Ovary (tissue), 10 donors: ENCODE measurements around the gene URB2. TPM values are rescaled to one million over a fixed set of nuclear protein-coding genes. Genes with fewer than 3 reads are reported as not detected.

Source experiments
- DNase-seq, 5 donors: peaks; one replicate each; pipeline ENCODE4 v3.0.0-alpha.2; 2019 to 2020
- H3K27ac ChIP-seq, 2 donors: fragments of 200-600 bp; one replicate each; pipeline versions ENCODE4 v1.5.1 to v1.8.0; 2019 to 2022
- H3K27me3 ChIP-seq: fragments of 200-600 bp; one replicate; pipeline ENCODE4 v1.8.0; 2022
- H3K36me3 ChIP-seq: fragments of 200-600 bp; sonication (generic); one replicate; pipeline ENCODE4 v1.5.1; 2019
- H3K4me1 ChIP-seq: one replicate; pipeline ENCODE4 v1.8.1; 2013; ENCODE audit warnings: mild to moderate bottlenecking, moderate library complexity; ENCODE audit not compliant: insufficient read depth
- H3K4me3 ChIP-seq: fragments of 200-600 bp; sonication (generic); one replicate; pipeline ENCODE4 v1.5.1; 2017
- H3K9me3 ChIP-seq, 2 donors: fragments of 200-600 bp in 1 of 2; sonication (generic) in 1 of 2; one replicate each; pipeline versions ENCODE4 v1.5.1 to v1.8.1; 2013 to 2019; ENCODE audit warnings: mild to moderate bottlenecking in 1 of 2, moderate library complexity in 1 of 2
- CTCF ChIP-seq, 3 donors: fragments of 450-650 bp in 2 of 3; fragments of 200-600 bp in 1 of 3; IDR thresholded peaks; one replicate each; pipeline versions ENCODE4 v1.5.1 to v1.8.0; 2016 to 2022; ENCODE audit warnings: antibody characterized with exemption in 3 of 3, mild to moderate bottlenecking in 1 of 3
- EP300 ChIP-seq: sonication (generic); formaldehyde crosslinking; IDR thresholded peaks from one replicate; pipeline ENCODE4 v1.6.1; 2017; ENCODE audit warnings: antibody characterized with exemption
- POLR2A ChIP-seq: fragments of 450-650 bp; IDR thresholded peaks from one replicate; pipeline ENCODE4 v1.6.1; 2017; ENCODE audit warnings: antibody characterized with exemption, mild to moderate bottlenecking, moderate library complexity
- WGBS, 3 donors: extraction: QIAGEN DNeasy Blood & Tissue Kit in 1 of 3; methylation state at CpG; one replicate each; pipeline versions ENCODE4 v1.1.5 to v1.1.7; 2013 to 2017; 5-methylcytosine and 5-hydroxymethylcytosine counted together
- intact Hi-C, 4 donors: fragments of 100-400 bp; cut with DNase I; formaldehyde crosslinking; loops; one replicate each; pipeline versions ENCODE4 v1.11.0 to v1.15.1; 2022 to 2023
- long read RNA-seq, 3 donors: library from polyadenylated mRNA in 2 of 3; unstranded in 2 of 3; transcript quantifications; one replicate each; pipeline ENCODE4 v2.0.0 and lab custom pipeline, GENCODE V29; 2021 to 2026
- polyA plus RNA-seq, 2 donors: library from polyadenylated mRNA; stranded (reverse); fragments of 200-250 nt in 1 of 2; fragments of 350-450 nt in 1 of 2; fragmentation: Illumina TruSeq in 1 of 2; extraction: RNeasy Lipid Tissue Mini Kit (QIAGEN cat#74804) in 1 of 2; gene quantifications; one replicate each; pipeline ENCODE4 v1.2.3, GENCODE V29; 2013 to 2014
- total RNA-seq, 7 donors: library from RNA; depleted of rRNA in 2 of 7; stranded (reverse); fragments of >200 nt in 2 of 7; fragmentation: NEBNext Ultra II Directional in 3 of 7; extraction: Animal tissue kit (Norgen Biotek cat#: 25700) in 3 of 7; gene quantifications; one replicate each; pipeline versions ENCODE4 v1.1.0 to v1.2.4, GENCODE V29; 2016 to 2023
- donor health status: DM: no; HTN: no; CAD: no; lungs with moderate emphysema.
- donor health status: DM: no; HTN: no; CAD: no.
- donor health status: Bipolar disorder and iron deficiency.
- donor health status: DM: yes; HTN: yes; CAD: no.
- donor health status: DM: no; HTN: no; CAD: no.
- donor health status: DM: yes; HTN: yes; CAD: no.

Gene URB2
- 10 to 100 TPM in 4 of 7 donors, 1 to 10 TPM in 3; 4.5 to 16.7 (median 11.2) TPM for total RNA-seq
- polyA plus RNA-seq = 1 to 10 TPM; 2.2 to 6.1 TPM
- long read RNA-seq, donor 1, partial matches to known transcripts = 5 of 8 reads
- long read RNA-seq, donor 1, other reads (novel, unspliced or antisense) = 3 of 8 reads
- long read RNA-seq, donor 2, full-length matches to known transcripts = 3 of 3 reads
- long read RNA-seq, donor 2, partial matches to known transcripts = 0 of 3 reads
- long read RNA-seq, donor 2, other reads (novel, unspliced or antisense) = 0 of 3 reads
- long read RNA-seq, donor 3, full-length matches to known transcripts = 16 of 18 reads
- long read RNA-seq, donor 3, partial matches to known transcripts = 1 of 18 reads
- long read RNA-seq, donor 3, other reads (novel, unspliced or antisense) = 1 of 18 reads

- Histone ChIP-seq H3K4me3 (peak within 1 kb of the TSS; percentile 71), H3K4me1 (peaks cover 10% of the 10 kb centered on the region), H3K36me3 (no peaks in the 10 kb centered on the region), H3K9me3 (no peaks in the 10 kb centered on the region), H3K27ac (peak within 1 kb of the TSS; percentile 91 to 95), H3K27me3 (no peaks in the 10 kb centered on the region)
- TF ChIP-seq POLR2A (no peak), EP300 (no peak), CTCF (IDR thresholded peaks at IDR 0.05) (peak in 2 of 3 donors; percentile 15 to 33)
- WGBS, 3 donors = 0% methylated on average over 22 to 97 of the region's 97 CpGs
- intact Hi-C loops = loop anchor here in 3 of 4 donors (5.0 to 10.0 kb wide), 2 partner anchors 61 to 69 kb away; partner anchors contain the start of gene ABCB10 (in 2 of the 3)
- DNase-seq = peak; percentile 84 to 90 (median 85)
These were observed at the start of gene URB2, which contains the start of gene TAF5L for GRCh38 chr1:229625915-229626831. Gene URB2, plus strand, starts transcription at chr1:229626247. Its CDS starts 1,387 bp downstream, at chr1:229627634. Gene TAF5L, minus strand, starts transcription at chr1:229626122. Its CDS starts 11,640 bp downstream, at chr1:229614482.

- Histone ChIP-seq H3K27ac (no peak overlapping the region), H3K4me1 (peaks cover 6% of the 10 kb centered on the region), H3K4me3 (no peak overlapping the region), H3K27me3 (no peaks in the 10 kb centered on the region), H3K36me3 (no peaks in the 10 kb centered on the region), H3K9me3 (no peaks in the 10 kb centered on the region)
- intact Hi-C loops = no loop called here
- no peak for DNase-seq
- TF ChIP-seq EP300 (no peak), CTCF (IDR thresholded peaks at IDR 0.05) (no peak), POLR2A (no peak)
- WGBS, 3 donors = 73 to 76% (median 74%) methylated on average over 14 of the region's 14 CpGs
These were observed 47.6 kb upstream of the URB2 start for GRCh38 chr1:229578168-229579058.

DNA sequence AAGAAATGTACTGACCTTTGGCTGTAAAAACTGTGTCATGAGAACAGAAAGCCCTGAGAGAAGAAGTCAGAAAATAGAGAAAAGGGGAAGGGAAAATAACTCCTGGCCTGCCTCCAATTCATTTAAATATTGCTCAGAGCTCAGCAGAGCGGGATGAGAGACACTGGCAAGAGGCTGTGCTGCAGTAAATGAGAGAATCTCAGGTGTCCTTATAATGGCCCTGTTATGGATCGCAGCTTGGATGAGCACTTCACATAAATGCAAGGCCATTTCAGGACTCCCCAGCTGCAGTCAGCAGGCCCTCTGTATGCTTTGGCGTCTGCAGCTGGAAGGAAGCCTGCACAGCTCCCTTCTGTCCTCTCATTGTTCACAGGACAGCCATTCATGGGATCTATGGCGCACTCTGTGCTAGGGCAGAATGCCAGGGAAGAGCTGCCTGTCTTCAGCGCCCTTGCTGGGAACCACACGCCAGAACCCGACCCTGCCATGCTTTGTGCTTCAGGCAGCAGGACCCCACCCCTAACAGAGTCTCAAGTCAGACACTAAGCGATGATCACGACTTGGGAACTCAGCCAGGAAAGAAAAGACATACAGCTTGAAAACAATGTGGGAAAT is 46.9 kb upstream of the URB2 start:
- no peak overlapping the region for H3K4me3 ChIP-seq
- no peaks in the 10 kb centered on the region for H3K9me3 ChIP-seq
- DNase-seq = peak in 2 of 5 donors; percentile 23 to 42
- no peaks in the 10 kb centered on the region for H3K36me3 ChIP-seq
- H3K27ac ChIP-seq = no peak overlapping the region
- no peak for TF ChIP-seq EP300
- TF ChIP-seq CTCF (IDR thresholded peaks at IDR 0.05) = no peak
- TF ChIP-seq POLR2A = no peak
- H3K27me3 ChIP-seq = no peaks in the 10 kb centered on the region
- 16 to 18% (median 18%) methylated on average over 9 of the region's 9 CpGs for WGBS, 3 donors
- H3K4me1 ChIP-seq = peaks cover 6% of the 10 kb centered on the region
- intact Hi-C loops = no loop called here
